Body of pancreas (tissue), 4 donors: ENCODE results near the gene PSMD6. TPM values are rescaled to one million over a fixed set of nuclear protein-coding genes. Genes with fewer than 3 reads are reported as not detected.
A peak's percentile ranks its signal among the peaks of the same experiment; 100 is the strongest.

Experiments used
- ATAC-seq: fragments of 150-250 bp; one replicate; pipeline ENCODE4 v1.9.1; 2016
- DNase-seq, 4 donors: peaks; one replicate each; pipeline ENCODE4 v3.0.0-alpha.2; 2019
- H3K27ac ChIP-seq, 4 donors: fragments of 200-600 bp; sonication (generic); 1 replicate in 3 of 4; 2 replicates in 1 of 4; pipeline versions ENCODE4 v1.5.1 to v1.6.1; 2016 to 2019; ENCODE audit warnings: mild to moderate bottlenecking in 1 of 4, mixed read lengths in 1 of 4, moderate library complexity in 1 of 4
- H3K27me3 ChIP-seq, 2 donors: fragments of 200-600 bp; sonication (generic); one replicate each; pipeline ENCODE4 v1.6.0; 2016; ENCODE audit warnings: mild to moderate bottlenecking in 1 of 2
- H3K36me3 ChIP-seq, 2 donors: fragments of 200-600 bp; sonication (generic); replicated peaks in 1 of 2; 2 replicates each; pipeline ENCODE4 v1.5.1; 2016; ENCODE audit warnings: low read depth in 2 of 2; ENCODE audit not compliant: insufficient read depth in 1 of 2
- H3K4me1 ChIP-seq: fragments of 200-600 bp; sonication (generic); one replicate; pipeline ENCODE4 v1.6.0; 2016
- H3K4me3 ChIP-seq, 2 donors: fragments of 200-600 bp; sonication (generic); 1 replicate in 1 of 2; 2 replicates in 1 of 2; pipeline ENCODE4 v1.5.1; 2016 to 2019
- H3K9me3 ChIP-seq, 3 donors: fragments of 200-600 bp; sonication (generic); 1 replicate in 2 of 3; 2 replicates in 1 of 3; pipeline ENCODE4 v1.5.1; 2016
- CTCF ChIP-seq, 7 experiments: fragments of 450-650 bp in 4 of 7; fragments of 200-600 bp in 3 of 7; sonication (generic) in 3 of 7; IDR thresholded peaks; one replicate each; pipeline ENCODE4 v1.5.1; 2016 to 2019; ENCODE audit warnings: antibody characterized with exemption in 7 of 7
- POLR2A ChIP-seq, 3 donors: fragments of 450-650 bp; IDR thresholded peaks; one replicate each; pipeline ENCODE4 v1.6.1; 2016; ENCODE audit warnings: antibody characterized with exemption in 3 of 3, mild to moderate bottlenecking in 2 of 3
- WGBS, 2 donors: methylation state at CpG; one replicate each; pipeline ENCODE4 v1.1.5; 2017; 5-methylcytosine and 5-hydroxymethylcytosine counted together
- intact Hi-C: fragments of 100-400 bp; cut with DNase I; formaldehyde crosslinking; loops from one replicate; pipeline ENCODE4 v1.15.1; 2023
- total RNA-seq, 2 donors: library from RNA; depleted of rRNA; stranded (reverse); fragments of >200 nt; gene quantifications; one replicate each; pipeline ENCODE4 v1.1.0, GENCODE V29; 2016

PSMD6 gene
- total RNA-seq, 2 donors from 2014 or later: 88.7 to 98.3 TPM

GRCh38 chr3:63990204-63990603, 33.1 kb downstream of the PSMD6 start:
- no peak for ATAC-seq
- Histone ChIP-seq H3K36me3 (peaks cover 0 to 22% of the 10 kb centered on the region in 2 donors), H3K27me3 (no peaks in the 10 kb centered on the region), H3K27ac (no peak overlapping the region), H3K4me3 (no peak overlapping the region), H3K4me1 (peaks cover 35% of the 10 kb centered on the region), H3K9me3 (no peaks in the 10 kb centered on the region)
- TF ChIP-seq POLR2A (IDR thresholded peaks at IDR 0.05) (no peak), CTCF (IDR thresholded peaks at IDR 0.05) (no peak)
- no peak for DNase-seq
- WGBS, 2 donors: 90 to 96% methylated on average over 14 of the region's 14 CpGs
- intact Hi-C loops: loop anchor here (10.0 kb wide), 1 partner anchor 75 kb away; the partner anchor contains the start of gene SCAANT1

- DNase-seq (no peak), ATAC-seq (no peak)
- 77 to 84% methylated on average over 4 of the region's 4 CpGs for WGBS, 2 donors
Observed at GRCh38 chr3:63988943-63989342, 34.4 kb downstream of the PSMD6 start.

GRCh38 chr3:63986831-63987230, 36.5 kb downstream of the PSMD6 start:
- no peaks in the 10 kb centered on the region for H3K9me3 ChIP-seq
- H3K4me1 ChIP-seq: peaks cover 35% of the 10 kb centered on the region
- peak overlapping the region in 1 of 4 donors; percentile 35 for H3K27ac ChIP-seq
- no peaks in the 10 kb centered on the region for H3K27me3 ChIP-seq
- no peak overlapping the region for H3K4me3 ChIP-seq
- ATAC-seq (no peak), DNase-seq (no peak)
- intact Hi-C loops: no loop called here
- no peak for TF ChIP-seq CTCF (IDR thresholded peaks at IDR 0.05)
- no peak for TF ChIP-seq POLR2A (IDR thresholded peaks at IDR 0.05)
- H3K36me3 ChIP-seq: peaks cover 0 to 30% of the 10 kb centered on the region in 2 donors
- 27 to 44% methylated on average over 2 of the region's 2 CpGs for WGBS, 2 donors

More at GRCh38 chr3:63988943-63989342, 34.4 kb downstream of the PSMD6 start:
- intact Hi-C loops: no loop called here
- no peak overlapping the region for H3K4me3 ChIP-seq
- H3K4me1 ChIP-seq: peaks cover 35% of the 10 kb centered on the region
- no peaks in the 10 kb centered on the region for H3K27me3 ChIP-seq
- no peak overlapping the region for H3K27ac ChIP-seq
- H3K9me3 ChIP-seq: no peaks in the 10 kb centered on the region
- no peak for TF ChIP-seq CTCF (IDR thresholded peaks at IDR 0.05)
- no peak for TF ChIP-seq POLR2A (IDR thresholded peaks at IDR 0.05)
- H3K36me3 ChIP-seq: peaks cover 0 to 27% of the 10 kb centered on the region in 2 donors

- ATAC-seq (peak; percentile 51), DNase-seq (no peak)
- H3K4me3 ChIP-seq: no peak overlapping the region
- 51% methylated on average over 7 of the region's 7 CpGs for WGBS, 2 donors
- H3K27me3 ChIP-seq: no peaks in the 10 kb centered on the region
- TF ChIP-seq CTCF (IDR thresholded peaks at IDR 0.05) (peak in 3 of 7 experiments; percentile 18 to 25 (median 24)), POLR2A (IDR thresholded peaks at IDR 0.05) (no peak)
- H3K9me3 ChIP-seq: no peaks in the 10 kb centered on the region
- peak overlapping the region in 2 of 4 donors; percentile 26 to 35 for H3K27ac ChIP-seq
- intact Hi-C loops: no loop called here
- peaks cover 0 to 30% of the 10 kb centered on the region in 2 donors for H3K36me3 ChIP-seq
- H3K4me1 ChIP-seq: peaks cover 42% of the 10 kb centered on the region
Observed at GRCh38 chr3:63986146-63986545, 37.1 kb downstream of the PSMD6 start.

GRCh38 chr3:63984391-63984790, 38.9 kb downstream of the PSMD6 start:
- Histone ChIP-seq H3K27me3 (no peaks in the 10 kb centered on the region), H3K9me3 (no peaks in the 10 kb centered on the region), H3K4me1 (peaks cover 53% of the 10 kb centered on the region), H3K36me3 (peaks cover 0 to 19% of the 10 kb centered on the region in 2 donors), H3K27ac (peak overlapping the region in 1 of 4 donors; percentile 14), H3K4me3 (no peak overlapping the region)
- intact Hi-C loops: no loop called here
- no peak for DNase-seq
- ATAC-seq: no peak
- 97 to 100% methylated on average over 3 of the region's 3 CpGs for WGBS, 2 donors
- TF ChIP-seq POLR2A (IDR thresholded peaks at IDR 0.05): no peak
- no peak for TF ChIP-seq CTCF (IDR thresholded peaks at IDR 0.05)
